GM19452 (cell line): Measurements from ENCODE around the gene MED15.
"Not testable (repeated sequence)": the region's sequence is repeated elsewhere in the genome, so short reads cannot be mapped to it uniquely, and the experiment has no call there.

Experiments used
- ATAC-seq: cut with Tn5 transposase; IDR thresholded peaks from one replicate; pipeline ENCODE4 v1.9.1; 2021; ENCODE audit not compliant: unreplicated experiment

Gene MED15

GRCh38 chr22:20581503-20582170 lies 74.2 kb downstream of the MED15 start:
- ATAC-seq, result no peak

- no peak for ATAC-seq
Observed at GRCh38 chr22:20582171-20582511, 74.7 kb downstream of the MED15 start.

- ATAC-seq, result no peak
Observed at GRCh38 chr22:20582520-20583361, 75.3 kb downstream of the MED15 start.

- ATAC-seq, result no peak
Observed at GRCh38 chr22:20583471-20583922, 76.1 kb downstream of the MED15 start.

- ATAC-seq, result no peak
Observed at GRCh38 chr22:20584029-20584871, 76.8 kb downstream of the MED15 start.

GRCh38 chr22:20584872-20585638 lies 77.6 kb downstream of the MED15 start:
- ATAC-seq, result no peak

GRCh38 chr22:20585639-20586402 lies 78.4 kb downstream of the MED15 start:
- no peak for ATAC-seq

GRCh38 chr22:20586403-20586745 lies 79.0 kb downstream of the MED15 start:
- ATAC-seq, result no peak

- no peak for ATAC-seq
Observed at GRCh38 chr22:20587206-20587958, 80.0 kb downstream of the MED15 start.

GRCh38 chr22:20588092-20588842 lies 80.9 kb downstream of the MED15 start:
- no peak for ATAC-seq

GRCh38 chr22:20588843-20589581 lies 81.6 kb downstream of the MED15 start:
- no peak for ATAC-seq

- no peak for ATAC-seq
Observed at GRCh38 chr22:20589614-20590476, 82.4 kb downstream of the MED15 start.

- no peak for ATAC-seq
Observed at GRCh38 chr22:20590477-20591294, 83.3 kb downstream of the MED15 start.

GRCh38 chr22:20591295-20591645 lies 83.9 kb downstream of the MED15 start:
- ATAC-seq, result no peak

GRCh38 chr22:20591660-20592310 lies 84.4 kb downstream of the MED15 start:
- ATAC-seq, result no peak

- ATAC-seq, result not testable (repeated sequence)
Observed at GRCh38 chr22:20594038-20594437, 86.6 kb downstream of the MED15 start.
